Measurements from ENCODE around the gene ARHGAP11A. TPM values are rescaled to one million over a fixed set of nuclear protein-coding genes. Genes with fewer than 3 reads are reported as not detected.

Gene ARHGAP11A, protein sequence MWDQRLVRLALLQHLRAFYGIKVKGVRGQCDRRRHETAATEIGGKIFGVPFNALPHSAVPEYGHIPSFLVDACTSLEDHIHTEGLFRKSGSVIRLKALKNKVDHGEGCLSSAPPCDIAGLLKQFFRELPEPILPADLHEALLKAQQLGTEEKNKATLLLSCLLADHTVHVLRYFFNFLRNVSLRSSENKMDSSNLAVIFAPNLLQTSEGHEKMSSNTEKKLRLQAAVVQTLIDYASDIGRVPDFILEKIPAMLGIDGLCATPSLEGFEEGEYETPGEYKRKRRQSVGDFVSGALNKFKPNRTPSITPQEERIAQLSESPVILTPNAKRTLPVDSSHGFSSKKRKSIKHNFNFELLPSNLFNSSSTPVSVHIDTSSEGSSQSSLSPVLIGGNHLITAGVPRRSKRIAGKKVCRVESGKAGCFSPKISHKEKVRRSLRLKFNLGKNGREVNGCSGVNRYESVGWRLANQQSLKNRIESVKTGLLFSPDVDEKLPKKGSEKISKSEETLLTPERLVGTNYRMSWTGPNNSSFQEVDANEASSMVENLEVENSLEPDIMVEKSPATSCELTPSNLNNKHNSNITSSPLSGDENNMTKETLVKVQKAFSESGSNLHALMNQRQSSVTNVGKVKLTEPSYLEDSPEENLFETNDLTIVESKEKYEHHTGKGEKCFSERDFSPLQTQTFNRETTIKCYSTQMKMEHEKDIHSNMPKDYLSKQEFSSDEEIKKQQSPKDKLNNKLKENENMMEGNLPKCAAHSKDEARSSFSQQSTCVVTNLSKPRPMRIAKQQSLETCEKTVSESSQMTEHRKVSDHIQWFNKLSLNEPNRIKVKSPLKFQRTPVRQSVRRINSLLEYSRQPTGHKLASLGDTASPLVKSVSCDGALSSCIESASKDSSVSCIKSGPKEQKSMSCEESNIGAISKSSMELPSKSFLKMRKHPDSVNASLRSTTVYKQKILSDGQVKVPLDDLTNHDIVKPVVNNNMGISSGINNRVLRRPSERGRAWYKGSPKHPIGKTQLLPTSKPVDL
- 21.2 and 21.6 TPM in 2 replicates for total RNA-seq

GRCh38 chr15:32615051-32615870, at the start of gene ARHGAP11A:
ARHGAP11A (plus strand) TSS chr15:32615504; CDS start chr15:32616212, 708 bp downstream.

DNA sequence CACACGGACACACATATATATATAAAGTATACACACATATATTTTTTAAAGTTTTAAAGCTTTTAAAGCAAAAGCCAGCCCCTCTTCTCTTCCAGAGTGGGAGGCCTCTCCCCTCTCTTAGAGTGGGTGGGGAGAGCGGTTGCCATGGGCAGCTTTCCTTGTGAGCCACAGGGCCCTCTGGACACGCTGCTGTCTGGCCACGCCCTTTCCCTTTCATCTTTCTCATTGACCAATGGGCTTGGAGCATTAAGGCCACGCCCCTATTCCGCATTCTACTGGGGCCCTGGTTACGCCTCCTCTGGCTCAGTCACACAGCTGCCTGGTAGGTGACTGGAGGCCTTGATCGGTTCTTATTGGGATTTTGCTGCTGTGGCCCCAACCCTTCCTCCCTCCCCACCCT, 22.2 kb upstream of the ARHGAP11A start, which contains the start of gene GOLGA8N:
Gene GOLGA8N (plus strand): TSS at position 306 of the 400 bp plus-strand sequence.

DNA sequence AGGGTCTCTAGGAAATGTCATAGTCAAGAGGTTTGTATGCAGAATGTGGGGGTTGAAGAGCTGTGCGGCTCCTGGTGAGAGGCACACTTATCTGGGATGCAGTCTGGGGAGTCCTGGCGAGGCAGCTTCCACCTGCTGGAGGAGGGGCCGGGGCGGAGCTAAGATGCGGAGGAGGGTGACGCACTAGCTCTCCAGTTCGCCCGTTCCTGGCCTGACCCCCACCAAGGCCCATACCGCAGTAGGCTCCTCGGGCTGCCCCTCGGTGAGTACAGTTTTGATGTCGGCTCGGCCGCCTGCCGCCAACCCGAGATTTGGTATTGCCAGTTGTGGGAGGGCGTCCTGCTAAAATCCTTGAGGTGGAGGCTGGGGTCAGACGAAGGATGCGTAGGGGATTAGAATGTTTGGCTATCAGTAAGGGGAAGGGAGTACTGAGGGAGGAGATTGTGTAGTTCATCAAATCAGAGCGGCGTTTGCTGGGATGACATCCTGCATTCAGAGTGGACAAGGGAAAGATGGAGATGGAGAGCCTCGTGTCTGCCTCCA, 26.3 kb downstream of the ARHGAP11A start, which contains the start of gene SCG5:
Gene SCG5 (plus strand): TSS at position 194 of the 543 bp plus-strand sequence. CDS start 1,883 bp downstream, outside the sequence.

Other genes with a start within 250 kb of the ARHGAP11A start
- gene GOLGA8K, start 212.2 kb upstream of the ARHGAP11A start, total RNA-seq: not detected in 2 replicates
- not detected in 2 replicates for gene GOLGA8O, start 159.9 kb upstream of the ARHGAP11A start, total RNA-seq
- 0.27 and 0.34 TPM in 2 replicates for gene GOLGA8N, start 22.0 kb upstream of the ARHGAP11A start, total RNA-seq
- gene SCG5, start 26.2 kb downstream of the ARHGAP11A start, total RNA-seq: 0.30 and 0.60 TPM in 2 replicates
- gene GREM1, start 102.5 kb downstream of the ARHGAP11A start, total RNA-seq: 0.05 and 1.6 TPM in 2 replicates

Measured in mammary microvascular endothelial cell (primary cell).